HG02678 (cell line): ENCODE measurements around the gene PRTN3.

Experiments used
- ATAC-seq: cut with Tn5 transposase; IDR thresholded peaks from one replicate; pipeline ENCODE4 v1.9.1; 2021; ENCODE audit warnings: mild to moderate bottlenecking, moderate library complexity; ENCODE audit not compliant: unreplicated experiment

Gene PRTN3

DNA sequence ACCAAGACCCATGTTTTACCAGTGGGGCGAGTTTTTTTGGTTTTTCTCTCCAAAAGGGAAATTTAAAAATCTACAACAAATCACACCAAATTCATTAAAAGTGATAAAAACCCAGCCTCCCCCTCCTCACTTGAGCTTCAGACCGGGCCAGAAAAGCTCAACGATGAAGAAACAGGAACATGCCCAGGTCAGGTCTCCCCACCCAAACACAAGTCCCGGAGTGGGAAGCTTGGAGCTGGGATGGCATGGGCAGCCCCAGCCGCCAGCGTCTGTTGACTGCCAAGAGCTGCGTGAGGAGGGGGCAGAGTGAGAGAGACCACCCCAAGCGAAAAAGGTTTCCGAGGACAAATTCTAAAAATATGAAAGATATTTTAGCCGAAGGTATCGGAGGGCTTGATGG, 56.2 kb downstream of the PRTN3 start:
- no peak for ATAC-seq

DNA sequence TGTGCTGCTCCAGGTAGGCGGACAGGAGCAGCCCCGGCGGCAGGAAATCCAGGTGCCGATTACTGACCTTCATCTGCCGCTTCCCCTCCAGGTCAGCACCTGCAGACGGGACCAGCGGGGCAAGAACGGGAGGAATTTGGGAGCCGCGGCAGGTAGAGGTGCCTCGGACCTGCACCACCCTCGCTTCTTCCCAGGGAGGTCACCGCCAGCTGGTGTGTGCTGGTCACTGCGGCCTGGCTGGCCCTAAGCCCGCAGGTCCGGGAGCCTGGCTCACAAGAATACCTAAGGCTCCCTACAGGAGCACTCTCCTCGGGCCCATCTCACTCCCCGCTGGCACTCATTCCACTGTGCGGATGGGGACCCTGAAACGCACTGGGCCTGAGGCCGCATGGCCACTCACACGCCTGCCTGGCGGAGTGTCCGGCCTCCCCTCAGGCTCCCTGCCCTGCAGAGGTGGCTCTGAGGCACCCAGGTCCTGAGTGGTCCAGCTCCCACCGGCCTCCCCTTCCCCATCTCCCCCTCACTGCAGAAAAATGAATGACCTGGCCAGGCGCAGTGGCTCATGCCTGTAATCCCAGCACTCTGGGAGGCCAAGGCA, 56.7 kb downstream of the PRTN3 start:
- no peak for ATAC-seq
